Skeletal muscle tissue (tissue), 4 donors: ENCODE results near the gene RAB1B. TPM values are rescaled to one million over a fixed set of nuclear protein-coding genes. Genes with fewer than 3 reads are reported as not detected.

Experiments used
- H3K27ac ChIP-seq: one replicate; pipeline ENCODE4 v1.7.0; 2013; ENCODE audit warnings: mild to moderate bottlenecking, low read depth, low read length, inconsistent platforms
- H3K27me3 ChIP-seq, 3 donors: one replicate each; pipeline ENCODE4 v1.7.0; 2013; ENCODE audit warnings: low read length in 3 of 3; ENCODE audit not compliant: control insufficient read depth in 3 of 3, insufficient read depth in 3 of 3
- H3K36me3 ChIP-seq, 3 donors: one replicate each; pipeline ENCODE4 v1.7.0; 2013; ENCODE audit warnings: low read length in 3 of 3; ENCODE audit not compliant: control insufficient read depth in 3 of 3, insufficient read depth in 3 of 3
- H3K4me1 ChIP-seq, 3 donors: one replicate each; pipeline ENCODE4 v1.7.0; 2013; ENCODE audit warnings: low read length in 3 of 3, mild to moderate bottlenecking in 3 of 3; ENCODE audit not compliant: control insufficient read depth in 3 of 3, insufficient read depth in 3 of 3
- H3K4me3 ChIP-seq, 3 donors: one replicate each; pipeline ENCODE4 v1.7.0; 2013; ENCODE audit warnings: low read length in 3 of 3
- H3K9ac ChIP-seq, 3 donors: one replicate each; pipeline ENCODE4 v1.7.0; 2013; ENCODE audit warnings: low read length in 3 of 3, mild to moderate bottlenecking in 3 of 3, moderate library complexity in 2 of 3, low read depth in 1 of 3
- H3K9me3 ChIP-seq, 3 donors: one replicate each; pipeline ENCODE4 v1.7.0; 2013; ENCODE audit warnings: low read length in 3 of 3; ENCODE audit not compliant: control insufficient read depth in 3 of 3
- total RNA-seq: library from RNA; depleted of rRNA; stranded (reverse); fragments of >200 nt; gene quantifications from one replicate; pipeline ENCODE4 v1.2.3, GENCODE V29; 2014
- donor health status: Osteomylitis.

Gene RAB1B
- total RNA-seq, 1 donor from 2014 or later = 33.9 TPM

DNA sequence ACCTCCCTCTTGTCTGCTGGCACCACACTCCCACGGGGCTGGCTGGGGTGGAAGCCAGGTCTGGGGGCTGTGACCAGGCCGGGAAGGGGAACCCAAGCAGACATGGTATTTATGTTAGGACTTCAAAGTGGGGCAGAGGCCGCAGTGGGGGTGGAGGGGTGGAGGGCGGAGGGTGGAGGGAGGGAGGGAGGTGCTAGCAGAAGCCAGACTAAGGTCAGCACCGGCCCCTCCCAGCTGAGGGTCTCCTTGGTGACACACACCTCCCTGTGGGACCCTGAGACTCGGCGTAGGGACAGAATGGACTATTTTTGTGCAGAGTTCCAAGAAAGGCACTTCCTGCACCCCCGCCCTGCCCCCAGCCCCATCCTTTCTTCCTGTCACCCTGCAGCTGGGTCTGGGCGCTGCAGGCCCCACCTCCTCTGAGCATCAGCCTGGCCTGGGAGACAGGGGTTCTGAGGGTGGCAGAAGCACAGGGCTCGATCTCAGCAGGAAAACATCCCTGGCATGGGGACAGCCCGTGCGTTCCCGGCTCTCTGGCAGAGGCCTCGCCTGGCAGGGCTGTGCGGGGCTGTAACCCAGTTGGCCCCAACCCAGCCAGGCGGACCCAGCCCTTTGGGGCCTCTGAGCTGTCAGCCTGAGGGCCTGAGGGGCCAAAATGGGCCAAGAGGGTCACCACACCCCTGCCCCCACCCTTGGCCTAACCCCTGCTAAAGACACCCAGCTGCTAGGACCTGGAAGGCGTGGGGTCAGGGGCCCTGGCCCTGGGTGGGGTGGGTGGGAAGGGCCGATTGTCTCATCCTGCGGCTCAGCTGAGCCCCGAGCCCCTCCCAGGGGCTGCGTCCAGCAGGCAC is 58.0 kb downstream of the RAB1B start:
- Histone ChIP-seq H3K4me3 (no peak overlapping the region), H3K9ac (peak overlapping the region; percentile 4 to 50 (median 23)), H3K27me3 (no peaks in the 10 kb centered on the region), H3K36me3 (no peaks in the 10 kb centered on the region), H3K27ac (peak overlapping the region; percentile 64), H3K9me3 (no peaks in the 10 kb centered on the region), H3K4me1 (peaks cover 27 to 41% (median 37%) of the 10 kb centered on the region in 3 donors)

Other genes starting within 250 kb of the RAB1B start
- gene CATSPER1, start 242.2 kb upstream of the RAB1B start, total RNA-seq = not detected
- gene GAL3ST3, start 219.5 kb upstream of the RAB1B start, total RNA-seq = under 0.01 TPM
- gene SF3B2, start 216.3 kb upstream of the RAB1B start, total RNA-seq = 62.1 TPM
- 13.6 TPM for gene PACS1, start 198.4 kb upstream of the RAB1B start, total RNA-seq
- gene KLC2, start 10.9 kb upstream of the RAB1B start, total RNA-seq = 9.9 TPM
- not detected for gene CNIH2, start 9.5 kb downstream of the RAB1B start, total RNA-seq
- 57.4 TPM for gene YIF1A, start 20.5 kb downstream of the RAB1B start, total RNA-seq
- gene TMEM151A, start 23.3 kb downstream of the RAB1B start, total RNA-seq = not detected
- gene CD248, start 48.4 kb downstream of the RAB1B start, total RNA-seq = 19.3 TPM
- gene RIN1, start 67.8 kb downstream of the RAB1B start, total RNA-seq = 5.7 TPM
- 28.2 TPM for gene BRMS1, start 76.5 kb downstream of the RAB1B start, total RNA-seq
- gene B4GAT1, start 79.0 kb downstream of the RAB1B start, total RNA-seq = 24.5 TPM
- gene SLC29A2, start 103.1 kb downstream of the RAB1B start, total RNA-seq = 4.2 TPM
- under 0.01 TPM for gene NPAS4, start 152.4 kb downstream of the RAB1B start, total RNA-seq
- 27.1 TPM for gene MRPL11, start 170.2 kb downstream of the RAB1B start, total RNA-seq
- gene PELI3, start 198.3 kb downstream of the RAB1B start, total RNA-seq = 9.4 TPM
- 26.1 TPM for gene DPP3, start 211.8 kb downstream of the RAB1B start, total RNA-seq
- 14.6 TPM for gene BBS1, start 242.0 kb downstream of the RAB1B start, total RNA-seq